NCI-H2196 (cell line): ENCODE measurements around the gene CHMP2B.
A peak's percentile ranks its signal among the peaks of the same experiment; 100 is the strongest.
"Not testable (repeated sequence)": the region's sequence is repeated elsewhere in the genome, so short reads cannot be mapped to it uniquely, and the experiment has no call there.

ENCODE experiments used
- DNase-seq: peaks from one replicate; lab custom pipeline; 2025; ENCODE audit not compliant: unreplicated experiment; lab: John Stamatoyannopoulos, UW

Gene CHMP2B

DNA sequence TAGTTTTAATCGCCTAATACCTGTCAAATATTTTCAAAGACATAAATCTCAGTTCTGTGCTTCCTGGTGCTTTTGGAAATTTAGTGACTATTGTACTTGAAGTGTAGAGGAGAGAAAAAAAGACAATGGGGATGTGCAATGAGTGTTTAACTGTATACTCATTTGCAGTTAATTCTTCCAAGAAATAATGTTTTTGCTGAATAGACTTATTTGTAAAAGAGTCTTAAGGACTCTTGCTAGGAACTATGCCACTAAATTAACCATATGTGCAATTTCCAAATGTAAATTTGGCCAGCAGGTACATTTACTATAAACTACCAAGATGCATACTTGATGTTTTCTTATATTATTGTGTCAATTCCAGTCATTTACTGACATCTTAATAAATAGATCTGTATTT is 2.0 kb downstream of the CHMP2B start:
- DNase-seq, result no peak

DNA sequence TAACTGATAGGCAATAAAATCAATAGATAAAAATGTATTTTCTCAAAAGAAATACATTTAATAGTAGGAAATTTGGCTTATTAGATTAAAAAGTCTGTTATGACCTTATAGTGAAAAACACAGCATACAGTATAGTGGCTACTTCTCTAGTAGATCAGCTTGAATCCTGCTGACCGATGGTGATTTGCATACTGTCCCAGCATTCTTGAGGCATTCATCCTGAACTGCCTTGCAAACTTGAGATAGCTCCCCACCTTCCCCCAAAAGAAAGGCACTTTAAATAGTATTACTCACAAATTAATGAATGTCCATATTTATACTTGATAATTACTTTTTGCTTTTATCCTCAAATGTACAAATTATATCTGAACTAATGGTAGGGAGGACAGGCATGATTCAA is 6.7 kb downstream of the CHMP2B start:
- DNase-seq, result no peak

DNA sequence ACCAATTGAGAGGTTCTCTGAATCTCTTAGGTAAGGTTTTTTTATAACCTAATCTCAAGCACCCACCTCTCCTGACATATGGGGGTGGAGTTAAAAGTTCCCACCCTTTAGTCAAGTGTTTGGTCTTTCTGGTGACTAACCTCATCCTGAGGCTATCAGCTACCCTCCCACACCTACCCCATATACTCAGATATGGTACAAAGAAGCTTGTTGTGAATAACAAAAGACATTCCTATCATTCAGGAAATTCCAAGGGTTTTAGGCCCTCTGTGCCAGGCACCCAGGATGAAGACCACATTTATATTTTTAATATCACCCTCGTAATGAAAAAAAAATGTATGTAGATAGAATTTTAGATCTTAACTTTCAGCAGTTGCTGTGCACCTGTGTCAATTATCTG is 9.0 kb downstream of the CHMP2B start:
- no peak for DNase-seq

DNA sequence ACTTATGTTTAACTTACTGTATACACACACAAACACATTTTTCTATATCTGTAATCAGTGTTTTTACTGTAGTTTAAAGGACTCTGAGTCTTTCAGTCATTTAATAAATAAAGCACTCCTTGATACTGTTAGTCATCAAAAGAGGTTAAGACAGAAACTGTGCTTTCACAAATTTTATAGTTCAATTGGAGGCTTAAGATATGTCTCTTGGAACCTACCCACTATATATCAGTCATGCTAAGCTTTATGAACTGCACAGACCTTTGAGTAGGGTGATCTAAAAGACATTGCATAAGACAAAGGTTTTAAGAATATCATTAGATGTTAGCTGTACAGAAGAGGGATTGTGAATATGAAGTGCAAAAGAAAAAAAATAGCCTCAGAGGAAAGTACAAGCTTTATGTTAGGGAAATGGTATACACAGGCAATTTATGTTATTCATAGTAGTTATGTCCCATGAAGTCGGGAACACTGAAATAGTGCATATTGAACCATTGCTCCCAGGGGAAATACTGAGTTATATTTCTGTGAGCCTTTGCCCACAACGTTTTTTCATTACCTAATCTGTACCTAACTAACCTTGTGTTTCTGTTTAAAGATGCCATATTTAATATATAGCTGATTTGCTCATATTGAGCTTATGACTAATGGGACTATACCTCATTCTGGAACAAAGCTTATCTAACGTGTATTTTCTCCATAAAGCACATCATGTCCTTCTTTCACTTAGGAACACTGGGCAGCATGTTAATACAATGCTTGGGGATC is 19.7 kb downstream of the CHMP2B start:
- DNase-seq, result no peak

DNA sequence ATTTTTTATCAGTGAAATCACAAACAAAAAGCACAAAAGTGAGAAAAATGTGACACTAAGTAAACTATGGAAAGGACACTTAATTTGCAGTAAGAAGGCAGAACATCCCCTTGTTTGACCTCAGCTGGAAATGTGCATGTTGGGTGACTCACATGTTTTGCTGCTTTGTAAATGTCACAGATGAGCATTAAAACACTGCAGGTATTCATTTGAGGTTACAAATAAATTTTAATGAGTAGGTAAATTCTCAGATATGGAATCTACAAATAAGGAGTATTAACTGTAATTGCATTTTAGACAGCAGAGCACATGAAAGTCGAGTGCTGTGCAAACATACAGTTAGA is 20.3 kb downstream of the CHMP2B start:
- DNase-seq, result no peak

DNA sequence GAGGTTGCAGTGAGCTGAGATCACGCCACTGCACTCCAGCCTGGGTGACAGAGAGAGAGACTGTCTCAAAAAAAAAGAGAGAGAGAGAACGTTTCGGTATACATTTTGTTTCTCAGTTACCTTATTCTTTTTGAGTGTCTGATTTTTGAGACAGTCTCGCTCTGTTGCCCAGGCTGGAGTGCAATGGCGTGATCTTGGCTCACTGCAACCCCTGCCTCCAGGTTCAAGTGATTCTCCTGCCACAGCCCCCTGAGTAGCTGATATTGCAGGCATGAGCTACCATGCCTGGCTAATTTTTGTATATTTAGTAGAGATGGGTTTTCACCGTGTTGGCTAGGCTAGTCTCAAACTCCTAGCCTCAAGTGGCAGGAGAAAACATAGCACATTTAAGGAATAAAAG is 21.1 kb downstream of the CHMP2B start:
- not testable (repeated sequence) for DNase-seq

DNA sequence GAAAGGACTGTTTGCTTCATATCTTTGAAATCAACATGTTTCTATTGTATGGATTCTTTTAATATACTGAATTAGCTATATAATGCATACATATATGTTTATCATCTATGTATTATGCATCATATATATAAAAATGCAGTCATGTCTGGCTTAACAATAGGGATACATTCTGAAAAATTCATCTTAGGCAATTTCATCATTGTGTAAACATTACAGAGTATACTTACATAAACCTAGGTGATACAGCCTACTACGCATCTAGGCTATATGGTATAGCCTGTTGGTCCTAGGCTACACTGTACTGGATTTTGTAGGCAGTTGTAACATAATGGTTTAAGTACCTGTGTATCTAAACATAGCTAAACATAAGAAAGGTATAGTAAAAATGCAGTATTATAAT is 21.7 kb downstream of the CHMP2B start:
- DNase-seq, result no peak

DNA sequence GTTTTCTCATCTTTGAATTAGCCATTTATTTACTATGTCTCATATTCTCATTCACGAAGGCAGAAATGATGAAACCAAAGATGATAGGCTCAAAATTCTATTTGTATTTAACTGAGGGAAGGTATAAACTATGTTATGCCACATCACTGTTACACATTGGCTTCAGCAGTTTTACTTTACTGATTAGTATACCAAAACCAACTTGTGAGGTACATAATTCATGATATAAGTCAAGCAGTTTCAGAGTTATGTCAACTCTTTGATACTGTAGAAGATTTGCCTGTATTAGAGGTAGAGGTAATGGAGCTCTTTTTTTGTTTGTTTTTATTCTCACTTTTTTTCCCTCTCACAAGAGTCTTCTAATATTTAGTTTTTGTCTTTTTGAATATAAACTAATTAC is 22.9 kb downstream of the CHMP2B start:
- no peak for DNase-seq

DNA sequence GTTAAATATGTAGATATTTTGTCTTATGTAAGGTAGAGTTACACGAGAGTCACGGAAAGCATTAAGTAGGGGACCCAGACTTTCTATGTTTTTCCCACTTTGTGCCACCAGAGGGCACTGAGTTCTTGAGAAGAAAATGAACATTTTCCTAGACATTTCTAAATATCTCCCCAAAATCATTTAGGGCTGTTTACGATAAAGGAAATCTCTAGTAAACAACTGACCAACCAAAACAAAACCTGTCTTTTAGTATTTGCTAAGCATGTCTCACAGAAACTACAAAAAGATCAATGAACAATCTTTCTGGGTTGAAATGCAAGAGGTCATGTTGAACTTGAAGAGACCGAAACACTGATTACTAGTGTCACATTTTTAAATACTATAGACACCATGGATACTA is 33.2 kb downstream of the CHMP2B start:
- peak; percentile 18 for DNase-seq

DNA sequence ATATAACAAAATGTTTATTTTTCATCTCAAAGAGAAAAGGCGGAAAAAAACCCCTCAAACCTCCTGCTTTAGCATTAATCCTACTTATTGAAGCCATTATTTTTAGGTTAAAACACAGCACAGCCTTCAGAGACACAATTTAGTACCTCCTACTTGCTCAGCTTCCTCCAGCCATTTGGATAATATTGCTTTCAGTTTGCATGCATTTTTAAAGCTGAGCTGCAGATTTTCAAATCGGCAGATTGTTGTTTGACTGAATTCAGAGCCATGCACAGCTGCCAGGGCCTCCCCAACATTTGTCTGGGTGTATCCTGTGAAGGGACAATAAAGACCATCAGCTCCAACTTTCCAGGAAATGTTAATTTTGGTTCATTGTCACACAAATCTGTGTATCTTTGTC is 34.8 kb downstream of the CHMP2B start:
- no peak for DNase-seq

DNA sequence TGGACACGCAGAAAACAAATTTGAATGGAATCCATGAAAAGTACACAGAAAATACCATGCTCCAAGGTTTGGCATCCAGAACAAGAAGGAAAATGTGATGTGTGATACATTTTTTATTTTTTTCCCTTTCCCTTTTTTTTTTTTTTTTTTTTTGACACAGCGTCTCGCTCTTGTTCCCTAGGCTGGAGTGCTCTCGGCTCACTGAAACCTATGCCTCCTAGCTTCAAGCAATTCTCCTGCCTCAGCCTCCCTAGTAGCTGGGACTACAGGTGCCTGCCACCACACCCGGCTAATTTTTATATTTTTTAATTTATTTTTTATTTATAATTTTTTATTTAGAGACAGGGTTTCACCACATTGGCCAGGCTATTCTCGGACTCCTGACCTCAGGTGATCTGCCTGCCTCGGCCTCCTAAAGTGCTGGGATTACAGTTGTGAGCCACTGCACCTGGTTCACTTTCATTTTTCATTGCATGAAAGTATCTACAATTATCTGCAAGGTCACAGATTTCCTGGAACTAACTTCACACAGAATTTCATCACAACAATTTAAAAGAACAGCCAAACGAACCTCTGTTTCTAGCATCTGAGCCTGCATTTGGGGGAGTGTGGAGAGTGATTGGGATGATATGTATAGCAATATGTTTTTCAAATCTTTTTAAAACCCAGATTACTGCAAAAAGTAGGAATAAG is 41.0 kb downstream of the CHMP2B start:
- no peak for DNase-seq

DNA sequence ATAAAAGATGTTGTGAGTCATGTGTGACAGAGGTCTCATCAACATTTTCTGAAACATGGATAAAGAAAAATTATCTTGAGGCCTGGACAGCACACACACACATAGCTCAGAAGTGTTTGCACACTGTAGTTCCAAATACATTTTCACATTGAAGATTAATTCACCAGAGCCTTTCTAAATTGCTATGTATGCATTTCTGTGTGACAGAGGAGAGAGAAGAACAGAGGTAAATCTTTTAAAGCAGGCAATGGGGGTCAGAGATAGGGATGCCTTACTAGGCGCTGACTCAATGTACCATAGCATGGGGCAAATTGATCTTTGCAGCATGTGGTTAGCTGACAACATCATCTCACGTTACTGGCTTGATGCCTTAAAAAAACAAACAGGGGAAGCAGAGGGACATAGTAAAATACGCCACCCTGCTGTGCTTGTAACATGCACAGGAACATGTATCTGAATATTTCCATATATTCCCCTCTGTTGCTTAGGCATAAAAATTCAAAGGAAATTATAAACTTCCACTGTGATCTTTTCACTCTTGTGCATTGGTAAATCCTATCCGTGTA is 41.6 kb downstream of the CHMP2B start:
- no peak for DNase-seq

DNA sequence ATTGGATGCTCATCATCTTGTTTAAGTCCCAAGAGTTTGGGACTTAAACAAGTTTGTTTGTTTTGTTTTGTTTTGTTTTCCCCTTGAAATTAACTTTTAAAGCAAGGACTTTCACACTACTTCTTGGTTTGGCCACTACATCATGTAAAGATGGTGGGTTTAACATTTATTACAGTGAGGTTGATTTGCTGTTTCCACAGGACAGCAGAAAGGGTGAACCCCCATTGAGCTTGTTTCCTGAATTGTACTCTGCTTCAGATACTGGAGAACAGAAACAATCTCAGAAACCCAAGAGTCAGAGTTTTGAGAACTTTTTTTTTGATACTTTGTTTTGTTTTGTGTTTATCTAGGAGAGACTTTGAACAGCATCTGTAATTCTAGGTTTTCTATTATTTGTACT is 42.6 kb downstream of the CHMP2B start:
- no peak for DNase-seq

DNA sequence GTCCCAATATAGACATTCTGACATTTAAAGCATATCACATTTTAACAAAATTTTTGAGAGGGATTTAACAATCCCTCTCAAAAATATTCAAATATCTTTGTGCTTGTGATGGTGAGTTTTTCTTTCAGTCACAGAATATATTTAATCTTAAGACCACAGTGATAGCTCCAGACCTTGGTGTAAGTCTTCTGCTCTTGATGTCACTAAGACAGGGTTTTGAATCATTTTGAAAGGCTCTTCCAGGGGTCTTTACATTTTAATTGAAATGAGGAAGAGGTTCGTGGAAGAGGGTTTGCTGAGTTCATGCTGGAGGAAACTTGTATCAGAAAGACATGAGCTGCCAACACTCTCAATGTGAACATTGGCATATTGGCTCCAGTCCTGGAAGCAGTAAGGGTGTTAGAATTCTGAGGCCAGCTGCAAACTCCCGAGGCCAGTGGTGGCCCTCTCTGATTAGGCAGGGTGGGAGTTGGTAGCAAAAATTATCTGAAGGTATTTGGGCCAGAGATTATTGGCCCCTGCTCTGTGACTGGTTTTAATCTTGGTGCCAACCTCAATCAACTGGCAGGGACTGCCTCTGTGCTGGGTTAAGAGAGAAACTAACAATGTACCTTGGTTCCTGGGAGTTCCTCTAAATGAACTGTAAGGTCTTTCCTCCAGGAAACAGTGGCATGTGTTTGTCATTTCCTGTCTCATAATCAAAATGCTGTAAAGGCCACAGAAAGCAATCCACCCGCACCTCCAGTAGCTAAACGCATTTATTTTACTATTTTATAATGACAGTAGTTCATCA is 44.0 kb downstream of the CHMP2B start:
- no peak for DNase-seq

DNA sequence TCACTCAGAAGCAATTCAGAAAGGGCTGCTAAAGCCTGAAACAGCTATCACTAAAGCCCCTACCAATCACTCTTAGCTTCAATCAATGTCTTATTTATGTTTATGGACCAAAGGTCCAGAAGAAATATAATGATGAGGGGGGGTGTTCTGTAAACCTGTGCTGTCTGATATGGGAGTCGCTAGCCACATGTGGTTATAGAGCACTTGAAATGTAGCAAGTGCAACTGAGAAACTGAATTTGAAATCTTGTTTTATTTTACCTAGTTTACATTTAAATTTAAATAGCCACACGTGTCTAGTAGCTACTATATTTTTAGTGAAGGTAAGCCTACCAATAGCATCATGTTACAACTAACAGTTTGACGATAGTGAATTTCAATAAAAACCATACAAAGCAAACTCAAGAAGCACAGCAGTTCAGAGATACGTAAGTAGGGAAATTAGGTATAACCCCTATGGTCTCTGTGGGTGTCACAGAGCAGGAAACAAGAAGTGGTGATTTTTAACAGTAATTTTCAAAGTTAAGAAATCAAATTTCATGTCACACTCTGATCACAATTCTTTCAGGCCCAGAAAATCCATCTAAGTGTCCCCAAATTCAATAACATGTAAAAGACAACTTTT is 45.7 kb downstream of the CHMP2B start:
- DNase-seq, result no peak

DNA sequence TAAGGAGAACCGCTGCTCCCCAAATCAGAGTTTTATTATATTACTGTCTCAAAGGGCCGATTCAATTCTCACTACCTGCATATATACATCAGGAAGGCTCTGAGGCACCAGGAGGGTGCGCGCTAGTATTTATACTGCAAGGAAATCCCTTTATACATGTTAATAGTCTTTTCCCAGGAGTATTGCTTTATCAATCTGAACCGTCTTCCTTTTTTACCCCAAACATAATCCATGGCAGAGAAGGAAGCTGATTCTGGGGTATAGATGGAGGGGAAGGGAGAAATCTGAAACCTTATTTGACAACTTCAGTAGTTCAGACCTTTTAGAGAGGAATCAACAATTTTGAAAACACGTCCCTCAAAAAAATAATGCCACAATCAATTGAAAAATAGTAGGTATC is 49.4 kb downstream of the CHMP2B start, which contains the start of gene POU1F1:
TSS of gene POU1F1 (minus strand) at position 101 of the 400 bp plus-strand sequence. CDS start 122 bp downstream, outside the sequence.
- no peak for DNase-seq

DNA sequence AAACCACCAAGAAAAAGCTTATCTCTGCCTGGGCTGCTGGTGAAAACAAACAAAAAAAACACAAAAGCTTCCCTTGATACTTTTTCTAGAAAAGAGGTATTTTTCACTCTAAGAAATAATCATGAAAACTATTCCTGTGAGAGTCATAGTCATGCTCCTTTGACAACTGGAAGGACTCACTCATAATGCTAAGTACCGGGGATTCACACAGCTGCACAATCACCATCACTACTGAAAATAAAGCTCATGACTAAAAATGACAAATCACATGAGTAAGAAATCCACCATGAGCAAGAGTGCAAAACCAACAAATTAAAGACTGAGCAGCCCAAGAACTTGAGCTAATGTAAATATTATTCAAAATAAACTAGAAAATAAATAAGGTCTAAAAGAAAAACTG is 59.9 kb downstream of the CHMP2B start:
- DNase-seq, result no peak

DNA sequence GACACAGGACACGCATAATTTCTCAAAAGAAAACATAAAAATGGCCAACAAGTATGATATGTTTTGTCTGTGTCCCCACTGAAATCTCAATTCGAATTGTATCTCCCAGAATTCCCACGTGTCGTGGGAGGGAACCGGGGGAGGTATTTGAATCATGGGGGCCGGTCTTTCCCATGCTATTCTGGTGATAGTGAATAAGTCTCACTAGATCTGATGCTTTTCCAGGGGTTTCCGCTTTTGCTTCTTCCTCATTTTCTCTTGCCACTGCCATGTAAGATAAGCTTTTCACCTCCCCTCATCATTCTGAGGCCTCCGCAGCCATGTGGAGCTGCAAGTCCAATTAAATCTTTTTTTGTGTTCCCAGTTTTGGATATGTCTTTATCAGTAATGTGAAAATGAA is 61.3 kb downstream of the CHMP2B start:
- DNase-seq, result no peak

DNA sequence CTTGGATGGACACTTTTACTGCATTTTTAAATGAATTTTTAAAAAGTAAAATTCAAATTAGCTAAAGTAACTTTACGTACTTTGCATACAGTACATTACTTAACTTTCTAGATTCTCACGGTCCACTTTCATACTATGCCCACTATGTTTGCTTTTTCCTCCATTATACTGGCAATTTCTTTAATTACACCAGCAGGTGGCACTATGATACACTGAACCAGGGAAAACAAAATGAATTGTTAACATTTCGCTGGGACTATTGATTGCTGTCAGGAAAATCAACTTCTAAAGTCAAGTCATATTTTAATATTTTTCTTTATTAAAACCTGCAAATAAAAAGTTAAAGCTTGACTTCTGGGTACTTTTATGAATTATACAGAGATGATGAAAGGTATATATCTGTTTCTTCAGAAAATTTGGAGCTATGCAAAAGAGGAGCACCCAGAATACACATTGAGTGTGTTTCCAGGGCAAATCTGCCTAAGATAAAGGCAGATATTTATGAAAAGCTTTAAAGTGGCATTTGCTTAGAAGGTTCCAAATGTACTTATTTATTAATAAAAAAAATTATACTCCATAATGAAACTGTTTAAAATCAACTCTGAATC is 71.1 kb downstream of the CHMP2B start:
- DNase-seq, result peak; percentile 3

DNA sequence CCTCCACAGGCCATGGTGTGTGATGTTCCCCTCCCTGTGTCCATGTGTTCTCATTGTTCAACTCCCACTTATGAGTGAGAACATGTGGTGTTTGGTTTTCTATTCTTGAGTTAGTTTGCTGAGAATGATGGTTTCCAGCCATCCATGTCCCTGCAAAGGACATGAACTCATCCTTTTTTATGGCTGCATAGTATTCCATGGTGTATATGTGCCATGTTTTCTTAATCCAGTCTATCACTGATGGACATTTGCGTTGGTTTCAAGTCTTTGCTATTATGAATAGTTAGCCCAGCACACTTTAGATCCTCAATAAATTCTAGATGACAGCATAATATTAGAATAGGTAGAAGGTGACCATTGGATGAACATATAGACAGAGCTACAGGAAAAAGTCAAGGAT is 77.9 kb downstream of the CHMP2B start:
- not testable (repeated sequence) for DNase-seq
